ENCODE measurements around the gene EPB41L3. TPM values are rescaled to one million over a fixed set of nuclear protein-coding genes. Genes with fewer than 3 reads are reported as not detected.

Gene EPB41L3
- total and polyA plus RNA-seq, 2 experiments from 2014 or later, result 8.0 to 11.7 TPM

DNA sequence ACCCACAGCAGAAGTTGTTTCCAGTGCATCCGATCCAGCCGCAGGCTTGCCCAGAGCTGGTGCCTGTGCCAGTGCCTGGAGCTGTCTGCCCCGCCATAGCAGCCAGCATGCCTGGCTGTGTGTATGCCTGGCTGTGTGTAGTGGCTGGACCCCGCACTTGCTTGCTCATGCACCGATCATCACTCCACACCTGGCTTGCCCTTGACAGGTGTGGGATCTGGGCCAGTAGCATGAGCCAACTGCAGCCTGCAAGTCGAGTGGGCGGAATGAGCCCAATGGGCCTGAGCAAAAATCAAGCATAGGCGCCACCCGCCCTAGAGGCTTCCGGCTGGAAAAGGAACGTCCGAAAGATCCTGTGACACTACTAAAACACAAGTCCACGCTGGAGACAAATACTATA lies 74.5 kb downstream of the EPB41L3 start:
- peaks cover 13% of the 10 kb centered on the region; the same call in 2 of the 3 replicates for H3K4me1 Mint-ChIP-seq
- Histone ChIP-seq H3K36me3 (ENCODE audit: insufficient read depth) (no peaks in the 10 kb centered on the region), H3K79me2 (replicated peaks; ENCODE audit: insufficient read depth) (no peaks in the 10 kb centered on the region), H3K9me2 (ENCODE audit: insufficient read depth) (0 out of 2 replicates have a peak, but pooled peaks cover 5% of the 10 kb centered on the region), H3K4me2 (no peak overlapping the region), H3K4me3 (no peak overlapping the region), H3K27me3 (ENCODE audit: insufficient read depth) (no peaks in the 10 kb centered on the region), H3F3A (replicated peaks; ENCODE audit: low read depth) (no peaks in the 10 kb centered on the region), H4K20me1 (replicated peaks; ENCODE audit: insufficient read depth) (no peaks in the 10 kb centered on the region), H3K27ac (ENCODE audit: low read depth) (no peak overlapping the region), H3K4me1 (ENCODE audit: insufficient read depth) (peaks cover 3% of the 10 kb centered on the region; the same call in 1 of the 2 replicates), H2AFZ (no peak overlapping the region)
- no peaks in the 10 kb centered on the region for H3K9me3 Mint-ChIP-seq
- H3K4me3 Mint-ChIP-seq, result no peak overlapping the region
- no peaks in the 10 kb centered on the region for H3K36me3 Mint-ChIP-seq (ENCODE audit: low read depth)
- no peak for ATAC-seq
- TF ChIP-seq EZH2phosphoT487 (IDR thresholded peaks at IDR 0.05; ENCODE audit: unreplicated experiment) (no peak), EZH2 (IDR thresholded peaks at IDR 0.05; ENCODE audit: low read depth, unreplicated experiment) (no peak)
- TF ChIP-seq, protein P1, sequence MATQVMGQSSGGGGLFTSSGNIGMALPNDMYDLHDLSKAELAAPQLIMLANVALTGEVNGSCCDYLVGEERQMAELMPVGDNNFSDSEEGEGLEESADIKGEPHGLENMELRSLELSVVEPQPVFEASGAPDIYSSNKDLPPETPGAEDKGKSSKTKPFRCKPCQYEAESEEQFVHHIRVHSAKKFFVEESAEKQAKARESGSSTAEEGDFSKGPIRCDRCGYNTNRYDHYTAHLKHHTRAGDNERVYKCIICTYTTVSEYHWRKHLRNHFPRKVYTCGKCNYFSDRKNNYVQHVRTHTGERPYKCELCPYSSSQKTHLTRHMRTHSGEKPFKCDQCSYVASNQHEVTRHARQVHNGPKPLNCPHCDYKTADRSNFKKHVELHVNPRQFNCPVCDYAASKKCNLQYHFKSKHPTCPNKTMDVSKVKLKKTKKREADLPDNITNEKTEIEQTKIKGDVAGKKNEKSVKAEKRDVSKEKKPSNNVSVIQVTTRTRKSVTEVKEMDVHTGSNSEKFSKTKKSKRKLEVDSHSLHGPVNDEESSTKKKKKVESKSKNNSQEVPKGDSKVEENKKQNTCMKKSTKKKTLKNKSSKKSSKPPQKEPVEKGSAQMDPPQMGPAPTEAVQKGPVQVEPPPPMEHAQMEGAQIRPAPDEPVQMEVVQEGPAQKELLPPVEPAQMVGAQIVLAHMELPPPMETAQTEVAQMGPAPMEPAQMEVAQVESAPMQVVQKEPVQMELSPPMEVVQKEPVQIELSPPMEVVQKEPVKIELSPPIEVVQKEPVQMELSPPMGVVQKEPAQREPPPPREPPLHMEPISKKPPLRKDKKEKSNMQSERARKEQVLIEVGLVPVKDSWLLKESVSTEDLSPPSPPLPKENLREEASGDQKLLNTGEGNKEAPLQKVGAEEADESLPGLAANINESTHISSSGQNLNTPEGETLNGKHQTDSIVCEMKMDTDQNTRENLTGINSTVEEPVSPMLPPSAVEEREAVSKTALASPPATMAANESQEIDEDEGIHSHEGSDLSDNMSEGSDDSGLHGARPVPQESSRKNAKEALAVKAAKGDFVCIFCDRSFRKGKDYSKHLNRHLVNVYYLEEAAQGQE (IDR thresholded peaks at IDR 0.05; ENCODE audit: unreplicated experiment), result no peak
- H3K27me3 Mint-ChIP-seq (ENCODE audit: insufficient read depth, low read depth, poor library complexity), result peaks cover 2% of the 10 kb centered on the region
- H3K27ac Mint-ChIP-seq, result no peak overlapping the region
- no peak for DNase-seq (ENCODE audit: low spot score)

DNA sequence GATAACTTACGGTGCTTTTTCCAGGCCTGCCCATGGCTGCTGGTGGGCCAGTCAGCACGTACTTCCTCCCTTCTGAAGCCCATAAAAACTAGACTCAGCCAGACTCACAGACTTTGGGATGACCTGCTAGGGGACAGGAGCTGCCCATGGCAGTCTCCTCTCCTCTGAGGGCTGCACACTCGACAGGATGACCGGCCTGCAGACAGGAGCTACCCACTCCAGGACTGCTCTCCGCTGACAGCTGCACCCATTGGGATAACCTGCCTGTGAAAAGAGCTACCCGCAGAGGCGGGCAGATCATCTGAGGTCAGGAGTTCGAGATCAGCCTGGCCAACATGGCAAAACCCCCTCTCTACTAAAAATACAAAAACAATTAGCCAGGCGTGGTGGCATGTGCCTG lies 75.4 kb downstream of the EPB41L3 start:
- Histone ChIP-seq H3K27ac (ENCODE audit: low read depth) (no peak overlapping the region), H3K4me2 (no peak overlapping the region), H3K79me2 (replicated peaks; ENCODE audit: insufficient read depth) (no peaks in the 10 kb centered on the region), H3K4me1 (ENCODE audit: insufficient read depth) (peaks cover 3% of the 10 kb centered on the region; the same call in 1 of the 2 replicates), H3K27me3 (ENCODE audit: insufficient read depth) (no peaks in the 10 kb centered on the region), H3K4me3 (no peak overlapping the region), H2AFZ (no peak overlapping the region), H4K20me1 (replicated peaks; ENCODE audit: insufficient read depth) (no peaks in the 10 kb centered on the region), H3K9me2 (ENCODE audit: insufficient read depth) (peaks cover 11% of the 10 kb centered on the region; the same call in 1 of the 2 replicates), H3F3A (replicated peaks; ENCODE audit: low read depth) (no peaks in the 10 kb centered on the region), H3K36me3 (ENCODE audit: insufficient read depth) (no peaks in the 10 kb centered on the region)
- peaks cover 2% of the 10 kb centered on the region for H3K27me3 Mint-ChIP-seq (ENCODE audit: insufficient read depth, low read depth, poor library complexity)
- H3K36me3 Mint-ChIP-seq (ENCODE audit: low read depth), result no peaks in the 10 kb centered on the region
- ATAC-seq (no peak), DNase-seq (ENCODE audit: low spot score) (no peak)
- no peak for TF ChIP-seq ZNF114 (CRISPR knock-in tag; IDR thresholded peaks at IDR 0.05)
- TF ChIP-seq, protein P1 (IDR thresholded peaks at IDR 0.05; ENCODE audit: unreplicated experiment), result no peak
- TF ChIP-seq CREB1 (CRISPR knock-in tag; IDR thresholded peaks at IDR 0.05; ENCODE audit: low read depth), result no peak
- TF ChIP-seq EZH2 (IDR thresholded peaks at IDR 0.05; ENCODE audit: low read depth, unreplicated experiment), result no peak
- TF ChIP-seq, protein P2, sequence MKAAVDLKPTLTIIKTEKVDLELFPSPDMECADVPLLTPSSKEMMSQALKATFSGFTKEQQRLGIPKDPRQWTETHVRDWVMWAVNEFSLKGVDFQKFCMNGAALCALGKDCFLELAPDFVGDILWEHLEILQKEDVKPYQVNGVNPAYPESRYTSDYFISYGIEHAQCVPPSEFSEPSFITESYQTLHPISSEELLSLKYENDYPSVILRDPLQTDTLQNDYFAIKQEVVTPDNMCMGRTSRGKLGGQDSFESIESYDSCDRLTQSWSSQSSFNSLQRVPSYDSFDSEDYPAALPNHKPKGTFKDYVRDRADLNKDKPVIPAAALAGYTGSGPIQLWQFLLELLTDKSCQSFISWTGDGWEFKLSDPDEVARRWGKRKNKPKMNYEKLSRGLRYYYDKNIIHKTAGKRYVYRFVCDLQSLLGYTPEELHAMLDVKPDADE (IDR thresholded peaks at IDR 0.05), result no peak
- no peak for TF ChIP-seq JUNB (IDR thresholded peaks at IDR 0.05; ENCODE audit: unreplicated experiment)
- TF ChIP-seq STAT1 (IDR thresholded peaks at IDR 0.05; ENCODE audit: unreplicated experiment), result no peak
- no peaks in the 10 kb centered on the region for H3K9me3 Mint-ChIP-seq
- peaks cover 13% of the 10 kb centered on the region; the same call in 2 of the 3 replicates for H3K4me1 Mint-ChIP-seq
- H3K27ac Mint-ChIP-seq, result no peak overlapping the region
- no peak overlapping the region for H3K4me3 Mint-ChIP-seq
